Caco-2 (cell line): ENCODE results near the gene OTOG. TPM values are rescaled to one million over a fixed set of nuclear protein-coding genes. Genes with fewer than 3 reads are reported as not detected.

ENCODE experiments used
- BruUV-seq: library from RNA; stranded (reverse); fragments of 400-500 nt; replicated peaks from 2 replicates; lab custom pipeline; 2021; lab: Mats Ljungman, UMichigan
- CTCF ChIA-PET: fragments of 300-600 bp; sonication (Branson Sonifier 250); formaldehyde crosslinking; loops from one replicate; lab custom pipeline; 2022; ENCODE audit warnings: antibody characterized with exemption; lab: Charles Lee
- POLR2A ChIA-PET: fragments of 300-600 bp; sonication (Branson Sonifier 250); formaldehyde crosslinking; loops from one replicate; lab custom pipeline; 2022; ENCODE audit warnings: antibody characterized with exemption; lab: Charles Lee
- DNase-seq, 2 experiments: peaks; one replicate each; pipeline versions ENCODE4 v3.0.0 to v3.0.0-alpha.2; 2020 to 2022
- H3K27me3 ChIP-seq: replicated peaks from 2 replicates; pipeline ENCODE4 v1.6.0; 2011; ENCODE audit warnings: low read length; ENCODE audit not compliant: control insufficient read depth, insufficient read depth
- H3K36me3 ChIP-seq: 2 replicates; pipeline ENCODE4 v1.5.1; 2011; ENCODE audit warnings: low read length; ENCODE audit not compliant: control insufficient read depth, insufficient read depth
- H3K4me1 ChIP-seq: fragments of 250-450 bp; sonication (Bioruptor Pico); 2 replicates; pipeline ENCODE4 v1.5.1; 2020; ENCODE audit warnings: mild to moderate bottlenecking
- H3K4me3 ChIP-seq: 2 replicates; pipeline ENCODE4 v1.5.1; 2011; ENCODE audit warnings: low read depth, mild to moderate bottlenecking, control low read depth, low read length
- H3K9me3 ChIP-seq: fragments of 250-450 bp; sonication (Bioruptor Pico); 2 replicates; pipeline ENCODE4 v1.5.1; 2020; ENCODE audit warnings: mild to moderate bottlenecking, moderate library complexity
- H3K27ac Mint-ChIP-seq: one replicate; pipeline ENCODE4 v1.8.0; 2022; ENCODE audit warnings: mixed read lengths; ENCODE audit not compliant: unreplicated experiment
- H3K27me3 Mint-ChIP-seq: one replicate; pipeline ENCODE4 v1.8.0; 2022; ENCODE audit warnings: mixed read lengths; ENCODE audit not compliant: insufficient read depth, unreplicated experiment
- H3K36me3 Mint-ChIP-seq: one replicate; pipeline ENCODE4 v1.8.0; 2022; ENCODE audit warnings: mild to moderate bottlenecking, mixed read lengths; ENCODE audit not compliant: insufficient read depth, unreplicated experiment
- H3K4me1 Mint-ChIP-seq: one replicate; pipeline ENCODE4 v1.8.0; 2022; ENCODE audit warnings: low read depth, mixed read lengths; ENCODE audit not compliant: unreplicated experiment
- H3K4me3 Mint-ChIP-seq: one replicate; pipeline ENCODE4 v1.8.0; 2022; ENCODE audit warnings: mild to moderate bottlenecking, moderate library complexity, mixed read lengths; ENCODE audit not compliant: unreplicated experiment
- H3K9me3 Mint-ChIP-seq: one replicate; pipeline ENCODE4 v1.8.0; 2022; ENCODE audit warnings: mixed read lengths; ENCODE audit not compliant: unreplicated experiment
- intact Hi-C: fragments of 100-400 bp; cut with micrococcal nuclease; formaldehyde crosslinking; loops from one replicate; pipeline ENCODE4 v1.10.0; 2022; ENCODE audit not compliant: unreplicated experiment
- total RNA-seq: library from RNA; stranded (reverse); gene quantifications from 2 replicates; pipeline ENCODE4 v1.2.3, GENCODE V29; 2022
- TF ChIP-seq, protein P1 (sequence below), 2 experiments: fragments of 200-600 bp in 1 of 2; IDR thresholded peaks; 1 replicate in 1 of 2; 2 replicates in 1 of 2; pipeline versions ENCODE4 v1.5.1 to v1.8.0; 2011 to 2022; ENCODE audit warnings: antibody characterized with exemption in 1 of 2, control low read depth in 1 of 2, inconsistent platforms in 1 of 2, low read depth in 1 of 2, low read length in 1 of 2, mild to moderate bottlenecking in 1 of 2, moderate library complexity in 1 of 2; ENCODE audit not compliant: insufficient read depth in 1 of 2, severe bottlenecking in 1 of 2, unreplicated experiment in 1 of 2

OTOG gene
- total RNA-seq, 1 experiment from 2014 or later: 0.95 TPM

DNA sequence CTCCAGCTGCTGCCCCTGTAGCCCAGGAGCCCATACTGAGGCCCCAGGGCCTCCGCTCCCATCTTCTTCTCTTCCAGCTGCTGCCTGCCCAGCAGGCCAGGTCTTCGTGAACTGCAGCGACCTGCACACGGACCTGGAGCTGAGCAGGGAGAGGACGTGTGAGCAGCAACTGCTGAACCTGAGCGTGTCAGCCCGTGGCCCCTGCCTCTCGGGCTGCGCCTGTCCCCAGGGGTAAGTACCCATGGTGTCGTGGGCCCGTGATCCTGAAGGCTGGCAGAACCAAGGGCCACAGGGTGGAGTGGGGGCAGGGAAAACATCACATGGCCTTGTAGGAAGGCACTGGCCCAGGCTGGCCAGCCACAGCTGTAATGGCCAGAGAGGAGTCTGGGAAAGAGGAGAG lies 31.2 kb downstream of the OTOG start:
- Histone ChIP-seq H3K4me3 (no peak overlapping the region), H3K4me1 (peaks cover 13% of the 10 kb centered on the region), H3K27me3 (no peaks in the 10 kb centered on the region), H3K9me3 (no peaks in the 10 kb centered on the region), H3K36me3 (no peaks in the 10 kb centered on the region)
- no peak overlapping the region for H3K4me3 Mint-ChIP-seq
- intact Hi-C loops: no loop called here
- H3K9me3 Mint-ChIP-seq: no peaks in the 10 kb centered on the region
- no peaks in the 10 kb centered on the region for H3K36me3 Mint-ChIP-seq
- H3K27me3 Mint-ChIP-seq: peaks cover 2% of the 10 kb centered on the region
- H3K4me1 Mint-ChIP-seq: no peaks in the 10 kb centered on the region
- no TSS peak for BruUV-seq
- TF ChIP-seq, protein P1, sequence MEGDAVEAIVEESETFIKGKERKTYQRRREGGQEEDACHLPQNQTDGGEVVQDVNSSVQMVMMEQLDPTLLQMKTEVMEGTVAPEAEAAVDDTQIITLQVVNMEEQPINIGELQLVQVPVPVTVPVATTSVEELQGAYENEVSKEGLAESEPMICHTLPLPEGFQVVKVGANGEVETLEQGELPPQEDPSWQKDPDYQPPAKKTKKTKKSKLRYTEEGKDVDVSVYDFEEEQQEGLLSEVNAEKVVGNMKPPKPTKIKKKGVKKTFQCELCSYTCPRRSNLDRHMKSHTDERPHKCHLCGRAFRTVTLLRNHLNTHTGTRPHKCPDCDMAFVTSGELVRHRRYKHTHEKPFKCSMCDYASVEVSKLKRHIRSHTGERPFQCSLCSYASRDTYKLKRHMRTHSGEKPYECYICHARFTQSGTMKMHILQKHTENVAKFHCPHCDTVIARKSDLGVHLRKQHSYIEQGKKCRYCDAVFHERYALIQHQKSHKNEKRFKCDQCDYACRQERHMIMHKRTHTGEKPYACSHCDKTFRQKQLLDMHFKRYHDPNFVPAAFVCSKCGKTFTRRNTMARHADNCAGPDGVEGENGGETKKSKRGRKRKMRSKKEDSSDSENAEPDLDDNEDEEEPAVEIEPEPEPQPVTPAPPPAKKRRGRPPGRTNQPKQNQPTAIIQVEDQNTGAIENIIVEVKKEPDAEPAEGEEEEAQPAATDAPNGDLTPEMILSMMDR (IDR thresholded peaks at IDR 0.05; ENCODE audit: insufficient read depth in 1 of 2, low read depth in 1 of 2, low read length in 1 of 2, severe bottlenecking in 1 of 2, unreplicated experiment in 1 of 2): no peak
- CTCF ChIA-PET: no interaction called here
- POLR2A ChIA-PET: no interaction called here
- no peak for DNase-seq
- no peak overlapping the region for H3K27ac Mint-ChIP-seq

DNA sequence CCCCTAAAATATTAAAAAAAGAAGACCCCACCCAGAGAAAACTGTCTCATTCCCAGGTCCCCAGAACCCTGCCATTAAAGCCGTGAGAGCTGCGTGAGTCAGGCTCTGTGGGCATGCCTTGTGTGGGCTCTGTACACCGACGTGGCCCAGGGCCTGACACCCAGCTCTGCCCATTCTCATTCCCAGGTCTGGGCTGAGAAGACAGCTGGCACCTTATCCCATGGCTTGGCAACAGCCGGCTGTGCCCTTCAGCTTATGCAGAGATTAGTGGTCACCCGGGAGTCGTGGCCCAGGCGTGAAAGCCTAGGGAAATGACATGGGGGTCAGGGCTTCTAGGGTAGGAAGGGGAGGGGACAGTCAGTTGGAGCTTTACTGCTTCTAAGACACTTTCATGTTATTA lies 31.9 kb downstream of the OTOG start:
- BruUV-seq: no TSS peak
- no peak for DNase-seq
- Histone ChIP-seq H3K27me3 (no peaks in the 10 kb centered on the region), H3K4me1 (peaks cover 13% of the 10 kb centered on the region), H3K9me3 (no peaks in the 10 kb centered on the region), H3K36me3 (no peaks in the 10 kb centered on the region), H3K4me3 (no peak overlapping the region)
- Mint-ChIP-seq H3K36me3 (no peaks in the 10 kb centered on the region), H3K27ac (no peak overlapping the region), H3K4me1 (no peaks in the 10 kb centered on the region), H3K27me3 (peaks cover 2% of the 10 kb centered on the region), H3K9me3 (no peaks in the 10 kb centered on the region), H3K4me3 (no peak overlapping the region)
- ChIA-PET CTCF (no interaction called here), POLR2A (no interaction called here)
- intact Hi-C loops: no loop called here
- TF ChIP-seq, protein P1 (IDR thresholded peaks at IDR 0.05; ENCODE audit: insufficient read depth in 1 of 2, low read depth in 1 of 2, low read length in 1 of 2, severe bottlenecking in 1 of 2, unreplicated experiment in 1 of 2): no peak

DNA sequence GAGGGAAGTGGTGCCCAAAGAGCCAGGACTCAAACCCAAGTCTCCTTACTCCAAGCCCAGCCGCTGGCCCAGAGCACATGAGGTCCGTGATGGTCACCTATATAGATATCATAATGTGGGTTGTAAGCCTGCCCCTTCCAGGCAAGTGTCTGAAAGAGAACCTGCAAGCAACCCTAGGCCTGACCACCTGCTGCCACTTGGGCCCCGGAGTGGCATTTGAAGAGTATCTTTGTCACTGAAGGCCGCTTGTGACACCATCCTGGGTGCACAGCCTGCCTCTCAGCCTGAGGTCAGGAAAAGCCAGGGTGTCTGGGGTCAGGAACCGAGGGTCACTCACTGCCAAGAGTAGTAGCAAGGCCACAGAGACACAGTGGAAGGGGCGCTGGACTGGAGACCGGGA lies 32.4 kb downstream of the OTOG start:
- Histone ChIP-seq H3K9me3 (no peaks in the 10 kb centered on the region), H3K4me1 (peaks cover 13% of the 10 kb centered on the region), H3K36me3 (no peaks in the 10 kb centered on the region), H3K27me3 (no peaks in the 10 kb centered on the region), H3K4me3 (no peak overlapping the region)
- H3K27me3 Mint-ChIP-seq: peaks cover 2% of the 10 kb centered on the region
- TF ChIP-seq, protein P1 (IDR thresholded peaks at IDR 0.05; ENCODE audit: insufficient read depth in 1 of 2, low read depth in 1 of 2, low read length in 1 of 2, severe bottlenecking in 1 of 2, unreplicated experiment in 1 of 2): no peak
- H3K9me3 Mint-ChIP-seq: no peaks in the 10 kb centered on the region
- DNase-seq: no peak
- no peak overlapping the region for H3K4me3 Mint-ChIP-seq
- no peak overlapping the region for H3K27ac Mint-ChIP-seq
- no TSS peak for BruUV-seq
- POLR2A ChIA-PET: no interaction called here
- H3K4me1 Mint-ChIP-seq: no peaks in the 10 kb centered on the region
- intact Hi-C loops: no loop called here
- no peaks in the 10 kb centered on the region for H3K36me3 Mint-ChIP-seq
- CTCF ChIA-PET: no interaction called here
